ENCODE results near the gene ERLEC1.
"Not testable (repeated sequence)": the region's sequence is repeated elsewhere in the genome, so short reads cannot be mapped to it uniquely, and the experiment has no call there.

ERLEC1 gene

DNA sequence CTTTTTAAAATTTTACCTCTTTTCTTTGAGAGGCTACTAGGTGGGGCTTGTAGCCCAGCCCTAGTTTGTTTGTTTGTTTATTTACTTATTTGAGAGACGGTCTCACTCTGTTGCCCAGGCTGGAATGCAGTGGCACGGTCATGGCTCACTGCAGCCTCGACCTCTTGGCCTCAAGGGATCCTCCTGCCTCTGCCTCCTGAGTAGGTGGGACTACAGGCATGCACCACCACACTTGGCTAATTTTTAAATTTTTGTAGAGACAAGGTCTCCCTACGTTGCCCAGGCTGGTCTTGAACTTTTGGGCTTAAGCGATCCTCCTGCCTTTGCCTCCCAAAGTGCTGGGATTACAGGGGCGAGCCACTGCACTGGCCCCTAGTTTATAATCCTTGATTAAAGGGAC, 35.0 kb downstream of the ERLEC1 start:
- TF ChIP-seq, protein P1, sequence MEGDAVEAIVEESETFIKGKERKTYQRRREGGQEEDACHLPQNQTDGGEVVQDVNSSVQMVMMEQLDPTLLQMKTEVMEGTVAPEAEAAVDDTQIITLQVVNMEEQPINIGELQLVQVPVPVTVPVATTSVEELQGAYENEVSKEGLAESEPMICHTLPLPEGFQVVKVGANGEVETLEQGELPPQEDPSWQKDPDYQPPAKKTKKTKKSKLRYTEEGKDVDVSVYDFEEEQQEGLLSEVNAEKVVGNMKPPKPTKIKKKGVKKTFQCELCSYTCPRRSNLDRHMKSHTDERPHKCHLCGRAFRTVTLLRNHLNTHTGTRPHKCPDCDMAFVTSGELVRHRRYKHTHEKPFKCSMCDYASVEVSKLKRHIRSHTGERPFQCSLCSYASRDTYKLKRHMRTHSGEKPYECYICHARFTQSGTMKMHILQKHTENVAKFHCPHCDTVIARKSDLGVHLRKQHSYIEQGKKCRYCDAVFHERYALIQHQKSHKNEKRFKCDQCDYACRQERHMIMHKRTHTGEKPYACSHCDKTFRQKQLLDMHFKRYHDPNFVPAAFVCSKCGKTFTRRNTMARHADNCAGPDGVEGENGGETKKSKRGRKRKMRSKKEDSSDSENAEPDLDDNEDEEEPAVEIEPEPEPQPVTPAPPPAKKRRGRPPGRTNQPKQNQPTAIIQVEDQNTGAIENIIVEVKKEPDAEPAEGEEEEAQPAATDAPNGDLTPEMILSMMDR (IDR thresholded peaks at IDR 0.05; ENCODE audit: low read depth, low read length): no peak
- DNase-seq: no peak
- H3K27me3 ChIP-seq (ENCODE audit: insufficient read depth, low read depth, severe bottlenecking): no peaks in the 10 kb centered on the region
- H3K9me3 ChIP-seq (ENCODE audit: severe bottlenecking): no peaks in the 10 kb centered on the region
- no peak overlapping the region for H3K4me3 ChIP-seq (ENCODE audit: low read depth, low read length)
- no peak overlapping the region for H3K27ac ChIP-seq
- peaks cover 14% of the 10 kb centered on the region for H3K36me3 ChIP-seq

GRCh38 chr2:53823639-53824038, 36.8 kb downstream of the ERLEC1 start:
- H3K4me3 ChIP-seq (ENCODE audit: low read depth, low read length); H3K36me3 ChIP-seq; H3K27me3 ChIP-seq (ENCODE audit: insufficient read depth, low read depth, severe bottlenecking); H3K27ac ChIP-seq; H3K9me3 ChIP-seq (ENCODE audit: severe bottlenecking): not testable (repeated sequence)
- DNase-seq: peak; percentile 31
- TF ChIP-seq, protein P1 (IDR thresholded peaks at IDR 0.05; ENCODE audit: low read depth, low read length): peak; percentile 16; the same call in 1 of the 2 replicates

- TF ChIP-seq, protein P1 (IDR thresholded peaks at IDR 0.05; ENCODE audit: low read depth, low read length): no peak
- no peak overlapping the region for H3K27ac ChIP-seq
- no peak overlapping the region for H3K4me3 ChIP-seq (ENCODE audit: low read depth, low read length)
- no peaks in the 10 kb centered on the region; the same call in 1 of the 2 replicates for H3K36me3 ChIP-seq
- H3K9me3 ChIP-seq (ENCODE audit: severe bottlenecking): no peaks in the 10 kb centered on the region
- no peaks in the 10 kb centered on the region for H3K27me3 ChIP-seq (ENCODE audit: insufficient read depth, low read depth, severe bottlenecking)
- no peak for DNase-seq
Observed at GRCh38 chr2:53826030-53826410, 39.2 kb downstream of the ERLEC1 start.

- Histone ChIP-seq H3K27me3 (ENCODE audit: insufficient read depth, low read depth, severe bottlenecking) (no peaks in the 10 kb centered on the region), H3K4me3 (ENCODE audit: low read depth, low read length) (no peak overlapping the region), H3K9me3 (ENCODE audit: severe bottlenecking) (no peaks in the 10 kb centered on the region), H3K36me3 (no peaks in the 10 kb centered on the region; the same call in 1 of the 2 replicates), H3K27ac (no peak overlapping the region)
- TF ChIP-seq, protein P1 (IDR thresholded peaks at IDR 0.05; ENCODE audit: low read depth, low read length): no peak
- DNase-seq: no peak
Observed at GRCh38 chr2:53826587-53827397, 39.9 kb downstream of the ERLEC1 start.

DNA sequence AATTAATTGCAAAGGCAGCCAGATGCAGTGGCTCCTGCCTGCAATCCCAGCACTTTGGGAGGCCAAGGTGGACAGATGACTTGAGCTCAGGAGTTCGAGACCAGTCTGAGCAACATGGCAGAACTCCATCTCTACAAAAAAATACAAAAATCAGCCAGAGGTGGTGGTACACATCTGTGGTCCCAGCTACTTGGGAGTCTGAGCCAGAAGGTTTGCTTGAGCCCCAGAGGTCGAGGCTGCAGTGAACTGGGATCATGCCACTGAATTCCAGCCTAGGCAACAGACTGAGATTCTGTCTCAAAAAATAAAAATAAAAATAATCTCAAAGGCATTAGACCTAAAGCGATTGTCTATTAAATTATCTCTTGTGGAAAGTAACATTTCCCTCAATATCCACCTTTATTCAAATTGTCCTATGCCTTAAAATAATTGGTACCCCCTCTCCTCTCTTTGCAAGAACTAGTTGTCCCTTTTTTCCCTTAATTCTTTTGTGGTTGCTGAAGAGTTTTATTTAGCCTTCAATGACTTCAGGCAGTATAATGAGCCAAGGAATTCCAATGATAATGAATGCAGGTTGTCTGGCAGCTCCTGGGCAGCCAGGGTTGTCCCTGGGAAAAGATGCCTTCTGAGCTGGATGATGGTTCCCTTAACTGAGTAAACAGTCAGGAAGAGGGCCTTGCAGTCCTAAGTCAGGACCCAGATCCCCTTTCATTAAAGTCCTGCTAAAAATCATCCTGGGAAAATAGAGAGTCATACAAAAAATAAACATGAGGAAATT, 40.7 kb downstream of the ERLEC1 start:
- no peak for DNase-seq
- Histone ChIP-seq H3K9me3 (ENCODE audit: severe bottlenecking) (no peaks in the 10 kb centered on the region), H3K4me3 (ENCODE audit: low read depth, low read length) (no peak overlapping the region), H3K36me3 (no peaks in the 10 kb centered on the region; the same call in 1 of the 2 replicates), H3K27me3 (ENCODE audit: insufficient read depth, low read depth, severe bottlenecking) (no peaks in the 10 kb centered on the region), H3K27ac (no peak overlapping the region)
- TF ChIP-seq, protein P1 (IDR thresholded peaks at IDR 0.05; ENCODE audit: low read depth, low read length): no peak
